ENCODE measurements around the gene MKI67.

The MKI67 gene

GRCh38 chr10:128116851-128117615 lies 9.2 kb downstream of the MKI67 start:
- DNase-seq (ENCODE audit: low spot score), result no peak
- Histone ChIP-seq H3K4me3 (no peak overlapping the region), H3K27ac (no peak overlapping the region)
- TF ChIP-seq CTCF (IDR thresholded peaks at IDR 0.05), result no peak

- TF ChIP-seq CTCF (IDR thresholded peaks at IDR 0.05), result no peak
- no peak overlapping the region for H3K27ac ChIP-seq
- no peak overlapping the region for H3K4me3 ChIP-seq
- DNase-seq (ENCODE audit: low spot score), result no peak
These were observed 10.0 kb downstream of the MKI67 start for GRCh38 chr10:128116187-128116586.

- no peak for DNase-seq (ENCODE audit: low spot score)
- H3K4me3 ChIP-seq, result no peak overlapping the region
- no peak overlapping the region for H3K27ac ChIP-seq
- TF ChIP-seq CTCF (IDR thresholded peaks at IDR 0.05), result no peak
These were observed 10.9 kb downstream of the MKI67 start for GRCh38 chr10:128115356-128115755.

GRCh38 chr10:128114901-128115300 lies 11.3 kb downstream of the MKI67 start:
- no peak overlapping the region for H3K4me3 ChIP-seq
- no peak for TF ChIP-seq CTCF (IDR thresholded peaks at IDR 0.05)

GRCh38 chr10:128113026-128113425 lies 13.2 kb downstream of the MKI67 start:
- DNase-seq (ENCODE audit: low spot score), result no peak
- H3K27ac ChIP-seq, result no peak overlapping the region
- no peak for TF ChIP-seq CTCF (IDR thresholded peaks at IDR 0.05)
- H3K4me3 ChIP-seq, result no peak overlapping the region

More at GRCh38 chr10:128114901-128115300, 11.3 kb downstream of the MKI67 start:
- no peak overlapping the region for H3K27ac ChIP-seq
- no peak for DNase-seq (ENCODE audit: low spot score)

- no peak for TF ChIP-seq CTCF (IDR thresholded peaks at IDR 0.05)
- H3K27ac ChIP-seq, result no peak overlapping the region
- DNase-seq (ENCODE audit: low spot score), result no peak
- H3K4me3 ChIP-seq, result no peak overlapping the region
These were observed 14.5 kb downstream of the MKI67 start for GRCh38 chr10:128111696-128112095.

GRCh38 chr10:128110339-128110738 lies 15.9 kb downstream of the MKI67 start:
- DNase-seq (ENCODE audit: low spot score), result no peak
- Histone ChIP-seq H3K4me3 (no peak overlapping the region), H3K27ac (no peak overlapping the region)
- TF ChIP-seq CTCF (IDR thresholded peaks at IDR 0.05), result no peak

Data from coronary artery (tissue), 2 donors.